HG03139 (cell line): Measurements from ENCODE around the gene FGF14.
A peak's percentile ranks its signal among the peaks of the same experiment; 100 is the strongest.

Source experiments
- ATAC-seq: cut with Tn5 transposase; IDR thresholded peaks from one replicate; pipeline ENCODE4 v1.9.1; 2021; ENCODE audit not compliant: unreplicated experiment

FGF14 gene

DNA sequence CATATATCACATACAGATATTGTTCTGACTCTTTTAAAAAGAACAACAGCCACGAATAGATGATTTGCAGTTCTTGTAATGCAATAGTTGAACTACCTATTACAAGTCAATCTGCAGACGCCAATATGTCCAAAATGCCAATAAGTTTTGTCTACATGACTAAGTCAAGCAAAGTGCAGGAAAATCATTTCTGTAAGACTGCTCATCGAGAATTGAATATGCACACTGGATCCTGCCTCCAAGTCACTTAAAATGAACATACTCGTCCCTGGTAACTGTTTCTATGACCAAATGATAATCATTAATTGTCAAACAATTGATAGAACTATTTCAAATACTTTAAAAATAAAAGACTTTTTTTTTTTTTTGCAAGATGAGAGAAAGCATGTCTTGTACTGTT is 573.7 kb downstream of the FGF14 start:
- ATAC-seq, result no peak

- ATAC-seq, result no peak
Observed at GRCh38 chr13:101817898-101818297, 584.0 kb downstream of the FGF14 start.

DNA sequence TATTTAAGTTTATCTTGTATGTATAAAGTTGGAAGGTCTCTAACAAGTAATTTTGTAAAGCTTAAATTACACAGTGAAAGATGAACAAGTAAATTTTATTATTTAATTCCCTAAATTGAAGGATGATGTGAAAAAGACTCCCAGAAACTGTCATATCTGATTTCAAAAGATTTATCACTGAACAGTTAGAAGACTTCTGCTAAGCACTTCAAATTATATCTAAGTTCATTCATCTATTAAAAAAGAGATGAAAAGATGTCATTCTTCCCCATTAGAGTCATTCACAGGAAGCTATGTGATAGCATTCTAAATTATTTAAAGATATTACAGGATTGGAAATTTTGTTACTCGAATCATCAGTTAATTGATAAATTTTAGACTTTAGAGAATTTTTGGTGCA is 590.0 kb downstream of the FGF14 start:
- no peak for ATAC-seq

DNA sequence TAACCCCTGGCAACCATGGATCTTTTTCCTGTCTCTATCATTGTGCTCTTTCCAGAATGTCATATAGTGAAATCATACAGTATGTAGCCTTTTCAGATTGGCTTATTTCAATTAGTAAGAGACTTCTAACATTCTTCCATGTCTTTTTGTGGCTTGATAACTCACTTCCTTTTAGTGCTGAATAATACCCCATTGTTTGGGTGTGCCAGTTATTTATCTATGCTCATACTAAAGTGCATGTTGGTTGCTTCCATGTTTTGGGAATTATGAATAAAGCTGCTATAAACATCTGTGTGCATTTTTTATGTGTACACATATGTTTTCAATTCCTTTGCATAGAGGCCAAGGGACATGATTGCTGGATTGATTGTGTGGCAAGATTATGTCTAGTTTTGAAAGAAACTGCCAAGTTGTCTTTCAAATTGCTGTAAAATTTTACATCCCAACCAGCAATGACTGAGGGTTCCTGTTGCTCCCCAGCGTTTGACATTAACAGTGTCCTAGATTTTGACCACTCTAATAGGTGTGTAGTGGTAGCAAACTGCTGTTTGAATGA is 590.5 kb downstream of the FGF14 start:
- no peak for ATAC-seq

- ATAC-seq, result no peak
Observed at GRCh38 chr13:101799196-101799595, 602.7 kb downstream of the FGF14 start.

DNA sequence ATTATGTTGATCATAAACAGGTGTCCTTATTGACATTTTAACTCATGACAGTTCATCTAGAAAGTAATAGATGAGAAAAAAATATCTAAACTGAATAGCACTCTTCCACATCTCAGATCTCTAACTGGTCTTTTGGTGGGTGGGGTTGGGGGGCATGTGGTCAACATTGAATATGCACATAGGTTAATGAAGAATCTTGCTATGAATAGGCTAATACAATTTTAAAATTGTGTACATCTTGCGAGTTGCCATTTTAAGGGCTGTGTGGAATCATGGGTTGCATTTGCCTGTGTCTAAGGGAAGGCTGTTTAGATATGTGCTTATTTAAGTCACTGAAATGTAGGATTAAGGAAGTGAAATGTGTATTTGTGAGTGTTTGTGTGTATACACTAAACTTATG is 603.4 kb downstream of the FGF14 start:
- ATAC-seq, result no peak

DNA sequence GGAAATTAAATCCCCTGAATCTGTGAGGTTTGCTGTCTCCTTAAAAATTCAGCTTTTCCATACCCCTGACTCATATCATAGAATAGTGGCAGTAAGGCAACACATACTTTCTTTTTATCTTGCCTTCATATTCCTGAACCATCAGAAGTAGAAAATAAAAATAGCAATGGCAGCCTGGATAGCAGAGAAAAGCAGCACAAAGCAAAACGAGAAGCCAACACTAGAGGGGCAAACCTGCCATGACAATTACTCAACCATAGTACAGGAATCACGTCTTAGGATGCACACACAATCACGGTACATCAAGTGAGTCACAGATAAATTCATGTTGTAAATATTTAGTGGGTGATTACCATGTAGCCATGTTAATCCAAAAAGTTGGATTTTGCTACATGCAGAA is 606.4 kb downstream of the FGF14 start:
- no peak for ATAC-seq

DNA sequence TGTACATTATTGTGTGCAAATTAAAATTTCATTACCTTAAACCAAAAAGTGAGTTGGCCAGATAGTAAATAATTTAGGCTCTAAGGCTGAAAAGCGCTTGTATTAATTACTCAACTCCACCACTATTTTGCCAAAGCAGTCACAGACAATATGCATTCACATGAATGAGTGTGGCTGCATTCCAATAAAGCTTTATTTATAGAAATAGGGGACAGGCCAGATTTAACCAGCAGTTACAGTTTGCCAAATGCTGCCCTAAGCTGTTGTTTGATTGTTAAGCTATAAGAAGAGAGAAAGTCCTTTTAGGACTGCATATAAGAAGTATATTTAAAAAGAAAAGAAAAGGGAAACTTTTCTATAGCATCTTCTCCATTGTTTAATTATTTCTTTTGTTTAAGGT is 606.8 kb downstream of the FGF14 start:
- ATAC-seq, result no peak

- ATAC-seq, result no peak
Observed at GRCh38 chr13:101792189-101792588, 609.7 kb downstream of the FGF14 start.

- ATAC-seq, result no peak
Observed at GRCh38 chr13:101785858-101786257, 616.0 kb downstream of the FGF14 start.

GRCh38 chr13:101784313-101784712 is 617.5 kb downstream of the FGF14 start:
- ATAC-seq, result no peak

DNA sequence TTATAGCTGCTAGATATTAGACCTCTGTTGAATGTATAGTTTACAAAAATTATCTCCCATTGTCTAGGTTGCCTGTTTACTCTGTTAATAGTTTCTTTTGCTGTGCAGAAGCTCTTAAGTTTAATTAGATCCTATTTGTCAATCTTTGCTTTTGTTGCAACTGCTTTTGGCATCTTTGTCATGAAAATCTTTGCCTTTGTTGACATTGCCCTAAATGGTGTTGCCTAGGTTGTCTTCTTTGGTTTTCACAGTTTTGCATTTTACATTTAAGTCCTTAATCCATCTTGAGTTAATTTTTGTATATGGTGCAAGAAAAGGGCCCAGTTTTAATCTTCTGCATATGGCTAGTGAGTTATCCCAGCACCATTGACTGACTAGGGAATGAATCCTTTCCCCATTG is 618.3 kb downstream of the FGF14 start:
- no peak for ATAC-seq

DNA sequence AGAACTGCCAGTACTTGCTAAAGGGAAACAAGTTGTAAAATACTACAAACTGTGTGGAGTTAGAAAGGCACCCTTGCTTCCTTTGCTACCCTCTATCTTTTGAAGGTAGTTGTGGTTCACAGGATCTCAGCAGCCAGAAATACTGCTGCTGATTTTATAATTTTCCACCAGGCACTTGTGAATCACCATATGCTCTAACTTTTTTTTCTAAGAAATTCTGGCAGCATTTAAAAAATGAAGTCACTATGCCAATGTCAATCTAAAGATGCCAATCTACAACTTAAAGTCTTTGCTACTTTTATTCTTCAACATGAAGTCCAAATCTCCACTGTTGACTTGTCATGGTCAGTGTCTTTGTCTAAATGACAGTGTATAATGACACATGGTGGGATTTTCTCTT is 621.6 kb downstream of the FGF14 start:
- no peak for ATAC-seq

- ATAC-seq, result no peak
Observed at GRCh38 chr13:101779147-101779546, 622.7 kb downstream of the FGF14 start.

- ATAC-seq, result no peak
Observed at GRCh38 chr13:101775267-101775666, 626.6 kb downstream of the FGF14 start.

- ATAC-seq, result no peak
Observed at GRCh38 chr13:101774393-101774792, 627.5 kb downstream of the FGF14 start.

GRCh38 chr13:101773062-101773461 is 628.8 kb downstream of the FGF14 start:
- no peak for ATAC-seq

DNA sequence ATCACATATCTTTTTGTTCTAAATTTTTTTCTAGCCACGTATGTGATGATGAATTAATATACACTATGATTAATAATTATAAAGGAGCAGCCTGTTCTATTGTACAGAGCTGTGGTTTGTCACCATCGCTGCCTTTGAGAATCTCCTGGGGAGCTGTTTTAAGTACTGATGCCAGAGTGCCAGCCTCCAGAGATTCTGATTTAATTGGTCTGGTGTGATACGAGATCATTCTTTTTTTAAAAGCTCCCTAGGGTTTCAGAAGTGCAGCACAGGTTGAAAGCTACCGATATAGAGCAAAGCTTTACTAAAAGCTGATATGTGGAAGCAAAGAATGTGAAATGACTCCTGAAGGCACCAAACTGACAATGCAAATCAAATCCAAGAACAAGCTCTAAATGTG is 634.7 kb downstream of the FGF14 start:
- ATAC-seq, result no peak

GRCh38 chr13:101763191-101763590 is 638.7 kb downstream of the FGF14 start:
- ATAC-seq, result no peak

- ATAC-seq, result peak; percentile 81
Observed at GRCh38 chr13:101757446-101758039, 644.3 kb downstream of the FGF14 start.

DNA sequence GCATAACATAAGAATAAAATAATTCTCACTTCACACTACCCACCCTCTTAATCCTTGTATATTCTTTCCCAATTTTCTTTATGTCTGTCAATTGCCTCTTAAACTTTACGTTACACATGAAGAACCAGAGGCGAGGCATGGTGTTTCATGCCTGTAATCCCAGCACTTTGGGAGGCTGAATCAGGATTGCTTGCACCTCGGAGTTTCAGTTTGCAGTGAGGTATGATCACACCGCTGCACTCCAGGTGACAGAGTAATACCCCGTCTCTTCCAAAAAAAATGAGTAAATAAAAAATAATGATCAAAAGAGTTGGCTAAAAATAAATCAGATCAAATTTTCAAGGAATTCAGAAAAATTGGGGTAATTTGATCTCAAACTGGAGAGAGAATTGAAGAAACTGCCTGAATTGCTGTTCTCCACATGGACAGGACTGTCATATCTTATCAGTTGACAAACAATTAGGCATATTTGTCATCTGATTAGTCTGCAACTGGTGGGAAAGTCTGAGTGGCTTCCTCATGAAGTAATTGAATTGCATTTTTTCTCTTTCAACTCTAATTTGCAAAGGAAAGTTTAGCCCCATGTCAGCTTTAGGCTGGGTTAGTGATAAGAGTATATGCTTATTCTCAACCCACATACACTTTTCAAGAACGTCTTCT is 646.5 kb downstream of the FGF14 start:
- no peak for ATAC-seq

DNA sequence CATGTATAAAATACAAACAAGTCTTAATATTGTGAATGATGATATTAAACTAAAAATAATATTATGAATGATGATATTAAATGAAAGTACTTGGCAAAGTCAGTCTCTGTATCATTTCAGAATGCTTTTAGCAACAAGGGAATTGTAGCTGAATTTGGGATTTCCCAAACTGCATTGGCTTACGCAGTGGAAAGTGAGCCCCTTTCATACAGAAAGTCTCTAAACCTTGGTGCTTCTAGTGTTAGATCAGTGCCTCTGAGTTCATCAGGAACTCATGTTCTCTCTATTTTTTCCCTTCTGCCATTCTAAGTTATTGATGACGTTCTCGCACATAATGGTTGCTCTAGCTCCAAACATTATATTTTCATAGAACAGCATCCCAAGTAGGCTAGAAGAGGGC is 649.4 kb downstream of the FGF14 start:
- ATAC-seq, result no peak

DNA sequence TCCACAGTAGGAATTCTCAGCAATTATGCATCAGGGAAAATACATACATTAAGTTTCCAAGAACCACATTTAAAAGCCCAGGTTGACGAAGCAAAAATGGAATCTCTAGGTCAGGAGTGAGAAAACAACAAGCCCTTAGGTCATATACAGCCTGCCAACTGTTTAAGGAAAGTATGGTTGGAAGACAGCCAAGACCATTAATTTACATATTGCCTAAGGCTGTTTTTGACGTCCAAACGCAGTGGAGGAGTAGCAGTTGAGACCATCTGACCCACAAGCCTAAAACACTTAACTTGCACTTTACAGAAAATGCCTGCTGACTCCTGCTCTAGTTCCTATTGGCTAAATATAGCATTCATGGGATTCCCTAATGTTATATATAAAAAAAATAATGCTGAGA is 650.4 kb downstream of the FGF14 start:
- no peak for ATAC-seq
